Common myeloid progenitor, CD34-positive (primary cell): ENCODE results near the gene POLE4.

Source experiments
- CTCF ChIA-PET: fragments of 350-600 bp; sonication (Branson Sonifier 250); formaldehyde crosslinking; loops from one replicate; lab custom pipeline; 2021; ENCODE audit warnings: antibody characterized with exemption; lab: Charles Lee
- POLR2A ChIA-PET: fragments of 350-600 bp; sonication (Branson Sonifier 250); formaldehyde crosslinking; loops from one replicate; lab custom pipeline; 2021; ENCODE audit warnings: antibody characterized with exemption; lab: Charles Lee
- DNase-seq, 3 donors: peaks; one replicate each; pipeline versions ENCODE4 v3.0.0 to v3.0.0-alpha.2; 2013
- H3K27ac ChIP-seq, 2 experiments: 1 replicate in 1 of 2; 2 replicates in 1 of 2; pipeline ENCODE4 v1.7.0; 2013; ENCODE audit warnings: inconsistent platforms in 2 of 2, low read length in 2 of 2, mild to moderate bottlenecking in 2 of 2, low read depth in 1 of 2, moderate library complexity in 1 of 2; ENCODE audit not compliant: severe bottlenecking in 2 of 2, insufficient read depth in 1 of 2, poor library complexity in 1 of 2
- H3K27me3 ChIP-seq, 5 experiments: replicated peaks in 2 of 5; 1 replicate in 3 of 5; 2 replicates in 2 of 5; pipeline versions ENCODE4 v1.6.1 to v1.7.0; 2013; ENCODE audit warnings: low read length in 4 of 5, mild to moderate bottlenecking in 2 of 5, moderate library complexity in 2 of 5, inconsistent platforms in 1 of 5; ENCODE audit not compliant: insufficient read depth in 5 of 5, control insufficient read depth in 4 of 5
- H3K36me3 ChIP-seq, 4 experiments: 1 replicate in 2 of 4; 2 replicates in 2 of 4; pipeline versions ENCODE4 v1.6.1 to v1.7.0; 2013; ENCODE audit warnings: low read length in 3 of 4, control low read depth in 1 of 4, mild to moderate bottlenecking in 1 of 4; ENCODE audit not compliant: control insufficient read depth in 4 of 4, insufficient read depth in 4 of 4
- H3K4me1 ChIP-seq, 4 experiments: 1 replicate in 3 of 4; 2 replicates in 1 of 4; pipeline versions ENCODE4 v1.6.1 to v1.7.1; 2013; ENCODE audit warnings: low read length in 3 of 4, mild to moderate bottlenecking in 3 of 4, control low read depth in 1 of 4, inconsistent platforms in 1 of 4, moderate library complexity in 1 of 4; ENCODE audit not compliant: control insufficient read depth in 4 of 4, insufficient read depth in 4 of 4; ENCODE audit errors: control extremely low read depth in 1 of 4
- H3K4me3 ChIP-seq, 7 experiments: 1 replicate in 4 of 7; 2 replicates in 3 of 7; pipeline versions ENCODE4 v1.5.1 to v1.7.0; 2013; ENCODE audit warnings: mild to moderate bottlenecking in 7 of 7, low read length in 6 of 7, moderate library complexity in 6 of 7, inconsistent platforms in 2 of 7, low read depth in 2 of 7, control low read depth in 1 of 7; ENCODE audit not compliant: insufficient read depth in 4 of 7, control insufficient read depth in 1 of 7; ENCODE audit errors: extremely low read depth in 1 of 7
- H3K9me3 ChIP-seq, 5 experiments: 1 replicate in 4 of 5; 2 replicates in 1 of 5; pipeline versions ENCODE4 v1.6.1 to v1.7.1; 2013; ENCODE audit warnings: low read length in 4 of 5, mild to moderate bottlenecking in 2 of 5, inconsistent platforms in 1 of 5, low read depth in 1 of 5, moderate library complexity in 1 of 5; ENCODE audit not compliant: control insufficient read depth in 4 of 5, insufficient read depth in 2 of 5; ENCODE audit errors: control extremely low read depth in 1 of 5
- WGBS: methylation state at CpG from one replicate; pipeline ENCODE4 v1.1.5; 2013; ENCODE audit not compliant: insufficient coverage; 5-methylcytosine and 5-hydroxymethylcytosine counted together

POLE4 gene

GRCh38 chr2:75007061-75007460 lies 48.6 kb downstream of the POLE4 start:
- Histone ChIP-seq H3K4me3 (no peak overlapping the region), H3K9me3 (no peaks in the 10 kb centered on the region), H3K4me1 (no peaks in the 10 kb centered on the region), H3K36me3 (no peaks in the 10 kb centered on the region), H3K27ac (no peak overlapping the region), H3K27me3 (no peaks in the 10 kb centered on the region)
- 98% methylated on average over 4 of the region's 4 CpGs for WGBS
- no peak for DNase-seq
- ChIA-PET POLR2A (no interaction called here), CTCF (no interaction called here)

- Histone ChIP-seq H3K27ac (no peak overlapping the region), H3K9me3 (no peaks in the 10 kb centered on the region), H3K4me3 (no peak overlapping the region), H3K4me1 (no peaks in the 10 kb centered on the region), H3K27me3 (no peaks in the 10 kb centered on the region), H3K36me3 (no peaks in the 10 kb centered on the region)
- WGBS: 100% methylated on average over 3 of the region's 4 CpGs
- DNase-seq: no peak
- POLR2A ChIA-PET: no interaction called here
- CTCF ChIA-PET: no interaction called here
Measured at GRCh38 chr2:75007819-75008218, 49.4 kb downstream of the POLE4 start.

GRCh38 chr2:75010571-75010970 lies 52.1 kb downstream of the POLE4 start:
- H3K4me3 ChIP-seq: no peak overlapping the region
- H3K4me1 ChIP-seq: no peaks in the 10 kb centered on the region
- no peaks in the 10 kb centered on the region for H3K36me3 ChIP-seq
- peaks cover 0 to 3% (median 0%) of the 10 kb centered on the region in 5 experiments for H3K9me3 ChIP-seq
- H3K27me3 ChIP-seq: no peaks in the 10 kb centered on the region
- no peak overlapping the region for H3K27ac ChIP-seq
- ChIA-PET POLR2A (no interaction called here), CTCF (no interaction called here)
- 100% methylated on average over 1 of the region's 1 CpG for WGBS
- no peak for DNase-seq

GRCh38 chr2:75012080-75012479 lies 53.6 kb downstream of the POLE4 start:
- ChIA-PET CTCF (no interaction called here), POLR2A (no interaction called here)
- Histone ChIP-seq H3K27ac (no peak overlapping the region), H3K4me1 (no peaks in the 10 kb centered on the region), H3K36me3 (no peaks in the 10 kb centered on the region), H3K4me3 (no peak overlapping the region), H3K9me3 (peaks cover 0 to 3% (median 0%) of the 10 kb centered on the region in 5 experiments), H3K27me3 (no peaks in the 10 kb centered on the region)
- 100% methylated on average over 2 of the region's 8 CpGs for WGBS
- DNase-seq: no peak

GRCh38 chr2:75018162-75018561 lies 59.7 kb downstream of the POLE4 start:
- H3K4me1 ChIP-seq: no peaks in the 10 kb centered on the region
- peaks cover 0 to 3% (median 0%) of the 10 kb centered on the region in 5 experiments for H3K9me3 ChIP-seq
- peaks cover 0 to 6% (median 4%) of the 10 kb centered on the region in 5 experiments for H3K27me3 ChIP-seq
- H3K27ac ChIP-seq: no peak overlapping the region
- WGBS: no CpG with 5 or more reads among the region's 2 CpGs
- DNase-seq: no peak
- ChIA-PET CTCF (no interaction called here), POLR2A (no interaction called here)
- no peaks in the 10 kb centered on the region for H3K36me3 ChIP-seq
- H3K4me3 ChIP-seq: no peak overlapping the region
